Heart left ventricle (tissue), 13 donors: ENCODE data around the gene SLC25A14.

Experiments used
- POLR2A ChIP-seq, 2 donors: fragments of 450-650 bp; IDR thresholded peaks; one replicate each; pipeline ENCODE4 v1.6.1; 2017; ENCODE audit warnings: antibody characterized with exemption in 2 of 2, mild to moderate bottlenecking in 2 of 2, moderate library complexity in 2 of 2
- TF ChIP-seq, protein P1 (sequence below), 12 donors: fragments of 200-600 bp; sonication (generic) in 4 of 12; IDR thresholded peaks; one replicate each; pipeline versions ENCODE4 v1.5.0 to v1.8.0; 2018 to 2022; ENCODE audit warnings: antibody characterized with exemption in 12 of 12, mild to moderate bottlenecking in 5 of 12
- donor health status: ischemic (EF 13 %, LVEDD 7.1; RV severe dilation, severe dysfunction).
- donor health status: DM: no; HTN: yes; CAD: no.
- donor health status: DM: no; HTN: no; CAD: no.
- donor health status: ischemic (EF 25% LVEDD 6.9; RV normal size, moderate dysfunction).
- donor health status: ischemic (EF 25% LVEDD 5.7; RV mildly dilated, moderate dysfunction).
- donor health status: ischemic (EF 35%, LVEDD 5.7; RV mildly dilated, moderate dysfunction).
- donor health status: nonischemic (EF 11% LVEDD 7.7; RV severe dilation, severe dysfunction).
- donor health status: DM: yes; HTN: yes; CAD: no.
- donor health status: PGD.
- donor health status: ischemic (EF 29% LVEDD 5.4; RV normal size, mild dysfunction).
- donor health status: nonischemic (EF 23%, LVEDD 6.1; RV moderate dilation, normal function).

DNA sequence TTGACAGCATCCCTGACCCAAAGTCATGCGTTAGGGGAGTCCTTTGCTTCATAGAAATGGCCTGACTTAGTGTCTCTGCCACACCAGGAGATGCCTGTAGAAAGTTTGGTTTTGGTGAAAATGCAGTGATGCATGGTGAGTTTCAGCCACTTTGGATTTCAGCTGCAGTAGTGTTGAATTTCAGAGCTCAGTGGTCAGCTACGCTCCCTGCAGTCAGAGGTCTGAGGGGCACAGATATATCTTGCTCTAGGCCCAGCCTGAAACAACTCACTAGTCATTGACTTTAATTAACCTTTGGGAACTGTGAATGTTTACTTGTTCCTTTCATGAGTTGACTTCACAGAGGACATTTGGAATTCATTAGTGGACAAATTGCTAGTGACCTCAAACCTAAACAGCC is 79.5 kb downstream of the SLC25A14 start:
- TF ChIP-seq, protein P1, sequence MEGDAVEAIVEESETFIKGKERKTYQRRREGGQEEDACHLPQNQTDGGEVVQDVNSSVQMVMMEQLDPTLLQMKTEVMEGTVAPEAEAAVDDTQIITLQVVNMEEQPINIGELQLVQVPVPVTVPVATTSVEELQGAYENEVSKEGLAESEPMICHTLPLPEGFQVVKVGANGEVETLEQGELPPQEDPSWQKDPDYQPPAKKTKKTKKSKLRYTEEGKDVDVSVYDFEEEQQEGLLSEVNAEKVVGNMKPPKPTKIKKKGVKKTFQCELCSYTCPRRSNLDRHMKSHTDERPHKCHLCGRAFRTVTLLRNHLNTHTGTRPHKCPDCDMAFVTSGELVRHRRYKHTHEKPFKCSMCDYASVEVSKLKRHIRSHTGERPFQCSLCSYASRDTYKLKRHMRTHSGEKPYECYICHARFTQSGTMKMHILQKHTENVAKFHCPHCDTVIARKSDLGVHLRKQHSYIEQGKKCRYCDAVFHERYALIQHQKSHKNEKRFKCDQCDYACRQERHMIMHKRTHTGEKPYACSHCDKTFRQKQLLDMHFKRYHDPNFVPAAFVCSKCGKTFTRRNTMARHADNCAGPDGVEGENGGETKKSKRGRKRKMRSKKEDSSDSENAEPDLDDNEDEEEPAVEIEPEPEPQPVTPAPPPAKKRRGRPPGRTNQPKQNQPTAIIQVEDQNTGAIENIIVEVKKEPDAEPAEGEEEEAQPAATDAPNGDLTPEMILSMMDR (IDR thresholded peaks at IDR 0.05), result no peak
- TF ChIP-seq POLR2A (IDR thresholded peaks at IDR 0.05), result no peak
